ENCODE results near the gene PLEKHG4B.
"Not testable (repeated sequence)": the region's sequence is repeated elsewhere in the genome, so short reads cannot be mapped to it uniquely, and the experiment has no call there.

Gene PLEKHG4B, protein sequence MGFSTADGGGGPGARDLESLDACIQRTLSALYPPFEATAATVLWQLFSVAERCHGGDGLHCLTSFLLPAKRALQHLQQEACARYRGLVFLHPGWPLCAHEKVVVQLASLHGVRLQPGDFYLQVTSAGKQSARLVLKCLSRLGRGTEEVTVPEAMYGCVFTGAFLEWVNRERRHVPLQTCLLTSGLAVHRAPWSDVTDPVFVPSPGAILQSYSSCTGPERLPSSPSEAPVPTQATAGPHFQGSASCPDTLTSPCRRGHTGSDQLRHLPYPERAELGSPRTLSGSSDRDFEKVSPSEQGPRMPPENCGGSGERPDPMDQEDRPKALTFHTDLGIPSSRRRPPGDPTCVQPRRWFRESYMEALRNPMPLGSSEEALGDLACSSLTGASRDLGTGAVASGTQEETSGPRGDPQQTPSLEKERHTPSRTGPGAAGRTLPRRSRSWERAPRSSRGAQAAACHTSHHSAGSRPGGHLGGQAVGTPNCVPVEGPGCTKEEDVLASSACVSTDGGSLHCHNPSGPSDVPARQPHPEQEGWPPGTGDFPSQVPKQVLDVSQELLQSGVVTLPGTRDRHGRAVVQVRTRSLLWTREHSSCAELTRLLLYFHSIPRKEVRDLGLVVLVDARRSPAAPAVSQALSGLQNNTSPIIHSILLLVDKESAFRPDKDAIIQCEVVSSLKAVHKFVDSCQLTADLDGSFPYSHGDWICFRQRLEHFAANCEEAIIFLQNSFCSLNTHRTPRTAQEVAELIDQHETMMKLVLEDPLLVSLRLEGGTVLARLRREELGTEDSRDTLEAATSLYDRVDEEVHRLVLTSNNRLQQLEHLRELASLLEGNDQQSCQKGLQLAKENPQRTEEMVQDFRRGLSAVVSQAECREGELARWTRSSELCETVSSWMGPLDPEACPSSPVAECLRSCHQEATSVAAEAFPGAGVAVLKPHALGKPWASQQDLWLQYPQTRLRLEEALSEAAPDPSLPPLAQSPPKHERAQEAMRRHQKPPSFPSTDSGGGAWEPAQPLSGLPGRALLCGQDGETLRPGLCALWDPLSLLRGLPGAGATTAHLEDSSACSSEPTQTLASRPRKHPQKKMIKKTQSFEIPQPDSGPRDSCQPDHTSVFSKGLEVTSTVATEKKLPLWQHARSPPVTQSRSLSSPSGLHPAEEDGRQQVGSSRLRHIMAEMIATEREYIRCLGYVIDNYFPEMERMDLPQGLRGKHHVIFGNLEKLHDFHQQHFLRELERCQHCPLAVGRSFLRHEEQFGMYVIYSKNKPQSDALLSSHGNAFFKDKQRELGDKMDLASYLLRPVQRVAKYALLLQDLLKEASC (N-terminal part only)

DNA sequence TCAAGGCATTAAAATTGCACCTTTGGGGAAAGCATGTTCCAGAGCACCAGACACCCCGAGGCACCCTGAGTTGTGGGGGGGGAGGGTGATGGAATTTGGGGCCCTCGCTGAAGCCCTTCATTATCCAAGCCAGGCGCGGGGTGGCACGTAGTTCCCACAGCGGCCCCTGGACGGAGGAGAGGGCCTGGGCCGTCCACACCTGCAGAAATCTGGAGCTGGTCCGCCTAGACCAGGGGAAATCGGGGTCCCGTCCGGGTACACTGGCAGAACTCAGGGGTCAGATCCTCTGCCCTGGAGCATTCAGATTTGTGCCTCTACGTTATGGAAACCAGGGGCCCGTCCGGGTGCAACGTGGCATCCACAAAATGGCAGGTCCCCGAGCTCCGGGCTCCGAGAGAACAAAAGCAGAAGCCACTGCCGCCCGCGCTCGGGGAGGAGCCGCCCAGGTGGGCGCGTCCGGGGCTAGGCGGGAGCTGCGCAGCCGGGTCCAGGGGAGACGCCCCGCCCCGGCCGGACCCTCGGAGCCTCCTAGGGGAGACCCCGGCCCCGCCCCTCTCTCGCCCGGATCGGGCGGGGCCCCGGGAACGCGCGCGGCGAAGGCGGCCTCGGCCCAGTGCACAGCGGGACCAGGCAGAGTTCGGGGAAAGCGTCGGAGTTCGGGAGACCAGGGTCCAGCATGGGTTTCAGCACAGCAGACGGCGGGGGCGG lies at the start of gene PLEKHG4B:
TSS of gene PLEKHG4B (plus strand) at position 613 of the 708 bp plus-strand sequence. CDS start at position 677, 64 bp downstream.
- DNase-seq (ENCODE audit: low read depth): no peak

- DNase-seq (ENCODE audit: low read depth): no peak
These were observed 49.7 kb upstream of the PLEKHG4B start for GRCh38 chr5:42250-42649.

DNA sequence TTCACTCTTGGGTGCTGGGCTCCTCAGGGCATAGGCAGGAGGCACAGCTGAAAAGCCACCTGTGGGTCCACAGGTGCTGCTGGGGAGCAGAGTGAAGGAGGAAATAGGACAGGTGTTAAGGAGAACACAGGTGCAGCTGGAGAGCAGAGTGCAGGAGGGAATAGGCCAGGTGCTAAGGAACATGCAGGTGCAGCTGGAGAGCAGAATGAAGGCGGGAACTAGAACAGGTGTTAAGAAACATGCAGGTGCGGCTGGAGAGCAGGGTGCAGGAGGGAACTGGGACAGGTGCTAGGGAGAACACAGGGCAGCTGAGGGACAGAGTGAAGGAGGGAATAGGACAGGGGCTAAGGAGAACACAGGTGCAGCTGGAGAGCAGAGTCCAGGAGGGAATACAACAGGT lies 43.8 kb upstream of the PLEKHG4B start:
- no peak for DNase-seq (ENCODE audit: low read depth)

GRCh38 chr5:49530-49929 lies 42.4 kb upstream of the PLEKHG4B start:
- DNase-seq (ENCODE audit: low read depth): not testable (repeated sequence)

GRCh38 chr5:49953-50544 lies 41.9 kb upstream of the PLEKHG4B start:
- DNase-seq (ENCODE audit: low read depth): no peak

- no peak for DNase-seq (ENCODE audit: low read depth)
These were observed 41.1 kb upstream of the PLEKHG4B start for GRCh38 chr5:50724-51499.

DNA sequence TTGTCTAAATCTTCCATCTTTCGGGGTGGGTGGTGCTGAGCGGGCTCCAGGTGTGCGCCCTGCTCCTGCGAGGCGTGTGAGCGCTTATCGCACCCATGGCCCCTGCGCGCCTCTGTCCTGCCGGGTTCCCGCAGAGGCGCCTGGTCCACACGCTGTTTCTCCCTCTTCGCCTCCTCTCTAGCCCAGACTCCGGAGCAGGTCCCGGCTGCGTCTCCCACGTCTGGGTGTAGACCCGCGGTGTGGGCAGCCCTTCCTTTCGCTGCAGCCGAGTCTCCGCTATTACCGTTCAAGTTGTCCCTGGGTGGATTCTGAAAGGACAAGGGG lies 40.5 kb upstream of the PLEKHG4B start:
- no peak for DNase-seq (ENCODE audit: low read depth)

DNA sequence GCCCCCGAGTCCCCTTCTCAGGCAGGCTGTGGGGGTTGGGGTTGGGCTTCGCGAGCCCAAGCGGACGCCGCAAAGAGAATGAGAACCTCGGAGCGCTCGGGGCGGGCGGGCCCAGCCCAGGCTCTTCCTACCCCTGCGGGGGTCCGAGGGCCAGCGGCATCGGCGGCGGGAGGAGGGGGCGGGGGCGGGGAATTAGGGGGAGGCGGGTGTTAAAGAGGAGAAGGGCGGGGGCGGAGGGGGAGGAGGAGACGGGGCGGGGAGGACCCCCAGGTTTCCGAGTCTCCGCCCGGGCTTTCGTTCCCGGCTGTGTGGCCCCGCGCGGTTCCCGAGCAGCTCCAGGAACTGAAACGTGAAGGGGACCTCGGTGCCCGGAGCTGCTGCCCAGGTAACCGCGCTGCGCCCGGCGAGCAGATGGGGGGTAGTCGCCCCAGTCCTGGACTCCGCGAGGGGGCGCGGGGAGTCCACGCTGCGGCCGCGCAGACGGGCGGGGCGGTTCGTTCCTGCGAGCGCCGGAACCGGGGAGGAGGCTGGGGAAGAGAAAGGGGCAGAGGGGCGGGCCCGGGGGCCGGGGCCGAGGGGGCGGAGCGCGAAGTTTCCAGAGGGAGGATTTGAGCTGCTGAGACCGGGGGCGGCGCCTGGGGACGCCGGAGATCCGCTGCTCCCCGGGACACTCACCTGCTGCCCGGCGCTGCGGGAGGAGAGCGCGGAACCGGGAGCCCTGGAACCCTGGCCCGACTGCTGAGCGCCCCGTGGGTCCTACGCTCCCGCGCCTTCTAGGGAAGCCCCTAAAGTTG lies 38.4 kb upstream of the PLEKHG4B start:
- DNase-seq (ENCODE audit: low read depth): no peak

DNA sequence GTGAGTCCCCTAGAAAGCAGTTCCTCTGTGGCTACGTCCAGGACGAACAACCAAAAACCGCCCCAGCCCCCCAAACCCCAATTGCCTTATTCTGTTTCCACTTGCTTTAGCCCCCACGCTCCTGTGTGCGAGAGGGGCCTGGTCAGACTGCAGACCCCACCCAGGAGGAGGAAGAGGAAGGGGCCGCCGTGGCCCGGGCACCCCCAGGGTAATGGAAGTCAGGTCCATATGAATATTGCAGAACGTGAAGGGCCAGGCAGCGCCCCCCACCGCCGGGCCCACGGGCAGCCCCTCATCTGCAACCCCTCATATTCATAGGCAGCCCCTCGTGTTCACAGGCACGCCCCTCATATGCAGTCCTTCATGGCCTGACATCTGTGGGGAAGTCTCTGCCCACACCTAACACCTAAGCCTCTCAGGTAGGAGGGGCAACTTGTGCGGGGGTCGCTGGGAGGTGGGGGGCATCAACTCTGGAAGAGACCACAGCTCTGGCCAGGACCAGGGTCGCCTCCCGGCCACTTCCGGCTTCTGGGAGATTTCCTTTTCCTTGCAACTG lies 37.7 kb upstream of the PLEKHG4B start:
- no peak for DNase-seq (ENCODE audit: low read depth)

GRCh38 chr5:54876-55569 lies 36.9 kb upstream of the PLEKHG4B start:
- no peak for DNase-seq (ENCODE audit: low read depth)

- DNase-seq (ENCODE audit: low read depth): no peak
These were observed 35.2 kb upstream of the PLEKHG4B start for GRCh38 chr5:56561-57290.

DNA sequence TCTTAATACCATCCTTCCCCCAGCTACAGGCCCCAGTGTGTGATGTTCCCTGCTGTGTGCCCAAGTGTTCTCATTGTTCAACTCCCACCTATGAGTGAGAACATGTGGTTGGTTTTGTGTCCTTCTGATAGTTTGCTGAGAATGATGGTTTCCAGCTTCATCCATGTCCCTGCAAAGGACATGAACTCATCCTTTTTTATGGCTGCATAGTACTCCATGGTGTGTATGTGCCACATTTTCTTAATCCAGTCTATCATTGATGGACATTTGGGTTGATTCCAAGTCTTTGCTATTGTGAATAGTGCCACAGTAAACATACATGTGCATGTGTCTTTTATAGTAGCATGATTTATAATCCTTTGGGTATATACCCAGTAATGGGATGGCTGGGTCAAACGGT lies 31.7 kb upstream of the PLEKHG4B start:
- not testable (repeated sequence) for DNase-seq (ENCODE audit: low read depth)

DNA sequence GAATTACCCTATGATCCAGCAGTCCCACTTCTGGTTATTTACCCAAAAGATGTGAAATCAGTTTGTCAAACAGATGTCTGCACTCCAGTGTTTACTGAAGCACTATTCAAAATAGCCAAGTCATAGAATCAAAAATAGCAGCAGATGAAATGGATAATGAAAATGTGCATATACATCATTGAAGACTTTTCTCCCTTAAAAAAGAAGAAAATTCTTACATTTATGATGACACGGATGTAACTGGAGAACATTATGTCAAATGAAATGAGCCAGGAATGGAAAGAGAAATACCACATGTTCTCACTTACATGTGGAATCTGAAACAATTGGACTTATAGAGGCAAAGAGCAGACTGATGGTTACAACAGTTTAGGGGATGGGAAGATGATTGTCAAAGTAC lies 21.5 kb upstream of the PLEKHG4B start:
- no peak for DNase-seq (ENCODE audit: low read depth)

- DNase-seq (ENCODE audit: low read depth): not testable (repeated sequence)
These were observed 19.4 kb upstream of the PLEKHG4B start for GRCh38 chr5:72316-73180.

DNA sequence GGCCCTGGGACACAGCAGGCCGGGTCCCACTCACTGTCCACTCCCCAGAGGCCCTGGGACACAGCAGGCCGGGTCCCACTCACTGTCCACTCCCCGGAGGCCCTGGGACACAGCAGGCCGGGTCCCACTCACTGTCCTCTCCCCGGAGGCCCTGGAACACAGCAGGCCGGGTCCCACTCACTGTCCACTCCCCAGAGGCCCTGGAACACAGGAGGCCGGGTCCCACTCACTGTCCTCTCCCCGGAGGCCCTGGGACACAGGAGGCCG lies 18.9 kb upstream of the PLEKHG4B start:
- not testable (repeated sequence) for DNase-seq (ENCODE audit: low read depth)

- DNase-seq (ENCODE audit: low read depth): no peak
These were observed 18.0 kb upstream of the PLEKHG4B start for GRCh38 chr5:73768-74502.

All from non-pigmented ciliary epithelial cell (primary cell).